ENCODE data around the gene SCLT1. TPM values are rescaled to one million over a fixed set of nuclear protein-coding genes. Genes with fewer than 3 reads are reported as not detected.

The SCLT1 gene
- total RNA-seq, 1 donor, result 14.1 TPM

GRCh38 chr4:128907981-128908380, 185.4 kb downstream of the SCLT1 start:
- no peak for TF ChIP-seq CTCF (IDR thresholded peaks at IDR 0.05; ENCODE audit: extremely low read depth, low read depth, low read length)
- H2AFZ ChIP-seq (ENCODE audit: low read length), result no peak overlapping the region
- H4K20me1 ChIP-seq (ENCODE audit: insufficient read depth, low read length), result no peaks in the 10 kb centered on the region
- H3K27ac ChIP-seq (ENCODE audit: low read depth, low read length), result no peak overlapping the region
- H3K9me3 ChIP-seq (ENCODE audit: low read depth, low read length), result no peaks in the 10 kb centered on the region
- H3K27me3 ChIP-seq (ENCODE audit: insufficient read depth, low read length), result no peaks in the 10 kb centered on the region
- H3K4me2 ChIP-seq (ENCODE audit: insufficient read depth, low read length), result no peak overlapping the region
- no peak overlapping the region for H3K4me3 ChIP-seq (ENCODE audit: insufficient read depth, low read length)
- H3K79me2 ChIP-seq (ENCODE audit: insufficient read depth, low read length), result no peaks in the 10 kb centered on the region
- H3K36me3 ChIP-seq (ENCODE audit: insufficient read depth, low read length), result no peaks in the 10 kb centered on the region
- H3K4me1 ChIP-seq (ENCODE audit: insufficient read depth, low read length), result no peaks in the 10 kb centered on the region
- no peak for DNase-seq (ENCODE audit: insufficient read length, low spot score, missing footprints)

DNA sequence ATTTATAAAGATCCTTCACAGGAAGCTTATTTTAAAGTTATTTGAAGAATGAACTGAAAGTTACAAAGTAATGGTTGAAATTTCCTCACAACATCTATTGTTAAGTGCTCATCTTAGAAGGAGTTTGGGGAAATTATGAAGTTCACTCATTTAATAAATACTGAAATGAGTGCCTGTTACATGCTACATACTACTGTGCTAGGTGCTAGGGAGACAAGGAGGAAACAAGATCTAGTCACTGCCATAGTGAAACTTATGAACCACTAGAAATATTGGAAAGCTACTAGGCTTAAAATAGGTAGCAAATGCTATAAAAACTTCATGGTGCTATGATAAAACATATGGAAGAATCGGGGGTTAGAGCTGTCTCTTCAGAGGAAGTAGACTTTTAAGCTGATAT, 186.8 kb downstream of the SCLT1 start:
- no peak overlapping the region for H3K4me2 ChIP-seq (ENCODE audit: insufficient read depth, low read length)
- no peak for TF ChIP-seq CTCF (IDR thresholded peaks at IDR 0.05; ENCODE audit: extremely low read depth, low read depth, low read length)
- no peaks in the 10 kb centered on the region for H4K20me1 ChIP-seq (ENCODE audit: insufficient read depth, low read length)
- no peaks in the 10 kb centered on the region for H3K4me1 ChIP-seq (ENCODE audit: insufficient read depth, low read length)
- H3K4me3 ChIP-seq (ENCODE audit: insufficient read depth, low read length), result no peak overlapping the region
- peaks cover 3% of the 10 kb centered on the region for H3K36me3 ChIP-seq (ENCODE audit: insufficient read depth, low read length)
- no peak overlapping the region for H2AFZ ChIP-seq (ENCODE audit: low read length)
- no peaks in the 10 kb centered on the region for H3K79me2 ChIP-seq (ENCODE audit: insufficient read depth, low read length)
- H3K27me3 ChIP-seq (ENCODE audit: insufficient read depth, low read length), result no peaks in the 10 kb centered on the region
- H3K27ac ChIP-seq (ENCODE audit: low read depth, low read length), result no peak overlapping the region
- DNase-seq (ENCODE audit: insufficient read length, low spot score, missing footprints), result no peak
- no peaks in the 10 kb centered on the region for H3K9me3 ChIP-seq (ENCODE audit: low read depth, low read length)

- DNase-seq (ENCODE audit: insufficient read length, low spot score, missing footprints), result no peak
- TF ChIP-seq CTCF (IDR thresholded peaks at IDR 0.05; ENCODE audit: extremely low read depth, low read depth, low read length), result no peak
- no peaks in the 10 kb centered on the region for H4K20me1 ChIP-seq (ENCODE audit: insufficient read depth, low read length)
- H3K27ac ChIP-seq (ENCODE audit: low read depth, low read length), result no peak overlapping the region
- H2AFZ ChIP-seq (ENCODE audit: low read length), result no peak overlapping the region
- no peaks in the 10 kb centered on the region for H3K9me3 ChIP-seq (ENCODE audit: low read depth, low read length)
- H3K4me1 ChIP-seq (ENCODE audit: insufficient read depth, low read length), result no peaks in the 10 kb centered on the region
- H3K79me2 ChIP-seq (ENCODE audit: insufficient read depth, low read length), result no peaks in the 10 kb centered on the region
- H3K4me2 ChIP-seq (ENCODE audit: insufficient read depth, low read length), result no peak overlapping the region
- H3K27me3 ChIP-seq (ENCODE audit: insufficient read depth, low read length), result no peaks in the 10 kb centered on the region
- peaks cover 3% of the 10 kb centered on the region for H3K36me3 ChIP-seq (ENCODE audit: insufficient read depth, low read length)
- H3K4me3 ChIP-seq (ENCODE audit: insufficient read depth, low read length), result no peak overlapping the region
Measured at GRCh38 chr4:128904821-128905220, 188.5 kb downstream of the SCLT1 start.

- Histone ChIP-seq H3K9me3 (ENCODE audit: low read depth, low read length) (no peaks in the 10 kb centered on the region), H2AFZ (ENCODE audit: low read length) (no peak overlapping the region), H3K27me3 (ENCODE audit: insufficient read depth, low read length) (no peaks in the 10 kb centered on the region), H3K27ac (ENCODE audit: low read depth, low read length) (no peak overlapping the region), H3K79me2 (ENCODE audit: insufficient read depth, low read length) (no peaks in the 10 kb centered on the region), H3K36me3 (ENCODE audit: insufficient read depth, low read length) (no peaks in the 10 kb centered on the region), H3K4me1 (ENCODE audit: insufficient read depth, low read length) (no peaks in the 10 kb centered on the region), H3K4me3 (ENCODE audit: insufficient read depth, low read length) (no peak overlapping the region), H4K20me1 (ENCODE audit: insufficient read depth, low read length) (no peaks in the 10 kb centered on the region), H3K4me2 (ENCODE audit: insufficient read depth, low read length) (no peak overlapping the region)
- DNase-seq (ENCODE audit: insufficient read length, low spot score, missing footprints), result no peak
- TF ChIP-seq CTCF (IDR thresholded peaks at IDR 0.05; ENCODE audit: extremely low read depth, low read depth, low read length), result no peak
Measured at GRCh38 chr4:128880662-128881061, 212.7 kb downstream of the SCLT1 start.

All from osteoblast (primary cell).